Measurements from ENCODE around the gene BEND6.

Gene BEND6

DNA sequence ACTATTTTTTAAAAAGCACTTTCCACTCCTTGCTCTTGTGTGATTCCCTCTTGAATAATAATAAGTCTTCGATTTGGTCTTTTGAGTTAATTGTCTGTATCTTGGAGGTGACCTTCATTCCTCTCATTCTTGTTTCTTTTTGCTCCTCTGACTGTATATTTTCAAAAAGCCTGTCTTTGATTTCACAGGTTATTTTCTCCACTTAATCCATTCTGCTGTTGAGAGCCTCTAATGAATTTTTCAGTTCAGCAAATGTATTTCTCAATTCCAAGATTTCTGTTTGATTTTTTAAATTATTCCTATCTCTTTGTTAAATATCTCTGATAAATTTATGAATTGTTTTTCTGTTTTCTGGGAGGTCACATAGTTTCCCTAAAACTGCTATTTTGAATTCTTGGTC is 69.9 kb downstream of the BEND6 start:
- Histone ChIP-seq H4K8ac (ENCODE audit: low read depth, low read length) (no peak overlapping the region), H3K4me3 (ENCODE audit: low read length) (no peak overlapping the region), H3K9ac (ENCODE audit: low read length) (no peak overlapping the region), H4K5ac (ENCODE audit: low read length) (no peak overlapping the region), H2BK5ac (ENCODE audit: low read length) (no peak overlapping the region), H3K36me3 (ENCODE audit: control insufficient read depth, insufficient read depth, low read length) (no peaks in the 10 kb centered on the region), H3K18ac (ENCODE audit: low read length) (no peak overlapping the region), H3K56ac (ENCODE audit: low read length) (no peak overlapping the region), H3K4ac (ENCODE audit: low read depth, low read length) (no peak overlapping the region), H3K23ac (ENCODE audit: low read length) (no peak overlapping the region), H2AK5ac (ENCODE audit: low read length) (no peak overlapping the region), H2BK15ac (replicated peaks; ENCODE audit: low read depth) (no peak overlapping the region), H3K27me3 (ENCODE audit: insufficient read depth, low read length, poor library complexity) (no peaks in the 10 kb centered on the region), H3K79me2 (ENCODE audit: control insufficient read depth, insufficient read depth, low read length) (no peaks in the 10 kb centered on the region), H2BK120ac (ENCODE audit: low read depth, low read length) (no peak overlapping the region), H3K27ac (ENCODE audit: low read depth, low read length) (no peak overlapping the region), H3K4me1 (ENCODE audit: control insufficient read depth, low read depth, low read length) (no peaks in the 10 kb centered on the region), H3K4me2 (ENCODE audit: low read length) (no peak overlapping the region), H3K79me1 (ENCODE audit: low read length) (no peaks in the 10 kb centered on the region)
- DNase-seq, result no peak
- no CpG with 5 or more reads among the region's 1 CpG for WGBS (ENCODE audit: extremely low coverage, insufficient coverage, low lambda C conversion rate)

DNA sequence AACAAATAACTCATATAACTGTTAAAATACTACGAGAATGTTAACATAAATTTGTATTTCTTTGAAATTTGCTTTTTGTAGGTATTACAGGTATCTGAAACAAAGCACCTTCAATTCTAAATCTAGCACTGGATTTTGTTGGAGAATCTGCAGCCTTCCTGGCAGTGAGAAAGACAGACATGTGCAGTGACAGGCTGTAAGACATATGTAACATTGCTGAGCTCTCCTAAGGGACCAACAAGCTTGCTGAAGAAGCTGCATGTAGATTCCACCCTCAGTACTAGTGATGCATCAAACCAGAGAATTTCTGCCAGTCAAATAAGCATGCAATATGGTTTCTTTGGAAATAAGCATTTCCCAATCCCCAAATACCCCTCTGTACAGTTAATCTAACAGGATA is 71.1 kb downstream of the BEND6 start:
- WGBS (ENCODE audit: extremely low coverage, insufficient coverage, low lambda C conversion rate), result no CpG with 5 or more reads among the region's 1 CpG
- no peak overlapping the region for H2BK15ac ChIP-seq (replicated peaks; ENCODE audit: low read depth)
- H3K79me2 ChIP-seq (ENCODE audit: control insufficient read depth, insufficient read depth, low read length), result no peaks in the 10 kb centered on the region
- H3K4me3 ChIP-seq (ENCODE audit: low read length), result no peak overlapping the region
- H4K8ac ChIP-seq (ENCODE audit: low read depth, low read length), result no peak overlapping the region
- H3K4me1 ChIP-seq (ENCODE audit: control insufficient read depth, low read depth, low read length), result no peaks in the 10 kb centered on the region
- H3K27ac ChIP-seq (ENCODE audit: low read depth, low read length), result no peak overlapping the region
- H3K36me3 ChIP-seq (ENCODE audit: control insufficient read depth, insufficient read depth, low read length), result no peaks in the 10 kb centered on the region
- H3K4ac ChIP-seq (ENCODE audit: low read depth, low read length), result no peak overlapping the region
- H3K18ac ChIP-seq (ENCODE audit: low read length), result no peak overlapping the region
- H3K9ac ChIP-seq (ENCODE audit: low read length), result no peak overlapping the region
- no peak overlapping the region for H3K23ac ChIP-seq (ENCODE audit: low read length)
- no peaks in the 10 kb centered on the region for H3K79me1 ChIP-seq (ENCODE audit: low read length)
- no peak overlapping the region for H4K5ac ChIP-seq (ENCODE audit: low read length)
- H3K56ac ChIP-seq (ENCODE audit: low read length), result no peak overlapping the region
- no peak overlapping the region for H2BK120ac ChIP-seq (ENCODE audit: low read depth, low read length)
- DNase-seq, result no peak
- H3K27me3 ChIP-seq (ENCODE audit: insufficient read depth, low read length, poor library complexity), result no peaks in the 10 kb centered on the region
- no peak overlapping the region for H2AK5ac ChIP-seq (ENCODE audit: low read length)
- no peak overlapping the region for H2BK5ac ChIP-seq (ENCODE audit: low read length)
- no peak overlapping the region for H3K4me2 ChIP-seq (ENCODE audit: low read length)

- Histone ChIP-seq H3K4me3 (ENCODE audit: low read length) (no peak overlapping the region), H3K27ac (ENCODE audit: low read depth, low read length) (no peak overlapping the region), H3K27me3 (ENCODE audit: insufficient read depth, low read length, poor library complexity) (no peaks in the 10 kb centered on the region), H3K56ac (ENCODE audit: low read length) (no peak overlapping the region), H3K79me1 (ENCODE audit: low read length) (no peaks in the 10 kb centered on the region), H2BK120ac (ENCODE audit: low read depth, low read length) (no peak overlapping the region), H3K4me2 (ENCODE audit: low read length) (no peak overlapping the region), H3K23ac (ENCODE audit: low read length) (no peak overlapping the region), H3K4ac (ENCODE audit: low read depth, low read length) (no peak overlapping the region), H4K5ac (ENCODE audit: low read length) (no peak overlapping the region), H3K79me2 (ENCODE audit: control insufficient read depth, insufficient read depth, low read length) (no peaks in the 10 kb centered on the region), H2AK5ac (ENCODE audit: low read length) (no peak overlapping the region), H2BK5ac (ENCODE audit: low read length) (no peak overlapping the region), H3K18ac (ENCODE audit: low read length) (no peak overlapping the region), H3K4me1 (ENCODE audit: control insufficient read depth, low read depth, low read length) (no peaks in the 10 kb centered on the region), H4K8ac (ENCODE audit: low read depth, low read length) (no peak overlapping the region), H3K36me3 (ENCODE audit: control insufficient read depth, insufficient read depth, low read length) (no peaks in the 10 kb centered on the region), H2BK15ac (replicated peaks; ENCODE audit: low read depth) (no peak overlapping the region), H3K9ac (ENCODE audit: low read length) (no peak overlapping the region)
- no peak for DNase-seq
- WGBS (ENCODE audit: extremely low coverage, insufficient coverage, low lambda C conversion rate), result no CpG with 5 or more reads among the region's 3 CpGs
Measured at GRCh38 chr6:57027301-57027700, 72.4 kb downstream of the BEND6 start.

DNA sequence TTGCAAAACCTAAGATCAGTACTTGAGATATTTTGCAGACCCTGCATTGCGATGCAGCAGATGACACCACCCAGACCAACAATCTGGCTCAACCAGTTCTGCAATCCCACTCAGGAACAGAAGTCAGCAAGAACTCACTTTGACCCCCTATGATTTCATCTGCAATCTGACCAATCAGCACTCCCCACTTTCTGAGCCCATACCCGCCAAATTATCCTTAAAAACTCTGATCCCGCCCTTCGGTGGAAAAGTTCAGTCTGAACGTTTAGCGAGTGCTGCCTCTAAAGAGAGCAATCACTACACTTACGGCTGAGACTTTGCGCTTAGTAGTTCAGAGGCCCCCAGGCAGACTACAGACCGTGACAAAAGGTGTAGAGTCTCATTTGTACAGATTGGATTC is 74.3 kb downstream of the BEND6 start:
- Histone ChIP-seq H3K27me3 (ENCODE audit: insufficient read depth, low read length, poor library complexity) (no peaks in the 10 kb centered on the region), H3K4me2 (ENCODE audit: low read length) (no peak overlapping the region), H2BK15ac (replicated peaks; ENCODE audit: low read depth) (no peak overlapping the region), H2AK5ac (ENCODE audit: low read length) (no peak overlapping the region), H3K79me2 (ENCODE audit: control insufficient read depth, insufficient read depth, low read length) (no peaks in the 10 kb centered on the region), H3K36me3 (ENCODE audit: control insufficient read depth, insufficient read depth, low read length) (no peaks in the 10 kb centered on the region), H3K23ac (ENCODE audit: low read length) (no peak overlapping the region), H2BK5ac (ENCODE audit: low read length) (no peak overlapping the region), H3K56ac (ENCODE audit: low read length) (no peak overlapping the region), H3K79me1 (ENCODE audit: low read length) (no peaks in the 10 kb centered on the region), H3K4me3 (ENCODE audit: low read length) (no peak overlapping the region), H3K4ac (ENCODE audit: low read depth, low read length) (no peak overlapping the region), H4K8ac (ENCODE audit: low read depth, low read length) (no peak overlapping the region), H2BK120ac (ENCODE audit: low read depth, low read length) (no peak overlapping the region), H3K4me1 (ENCODE audit: control insufficient read depth, low read depth, low read length) (no peaks in the 10 kb centered on the region), H3K18ac (ENCODE audit: low read length) (no peak overlapping the region), H3K27ac (ENCODE audit: low read depth, low read length) (no peak overlapping the region), H4K5ac (ENCODE audit: low read length) (no peak overlapping the region), H3K9ac (ENCODE audit: low read length) (no peak overlapping the region)
- no CpG with 5 or more reads among the region's 9 CpGs for WGBS (ENCODE audit: extremely low coverage, insufficient coverage, low lambda C conversion rate)
- DNase-seq, result peak; percentile 61

- H3K56ac ChIP-seq (ENCODE audit: low read length), result no peak overlapping the region
- H3K79me2 ChIP-seq (ENCODE audit: control insufficient read depth, insufficient read depth, low read length), result no peaks in the 10 kb centered on the region
- no CpG with 5 or more reads among the region's 3 CpGs for WGBS (ENCODE audit: extremely low coverage, insufficient coverage, low lambda C conversion rate)
- H4K5ac ChIP-seq (ENCODE audit: low read length), result no peak overlapping the region
- no peak overlapping the region for H2BK15ac ChIP-seq (replicated peaks; ENCODE audit: low read depth)
- no peak overlapping the region for H3K4me2 ChIP-seq (ENCODE audit: low read length)
- H3K4ac ChIP-seq (ENCODE audit: low read depth, low read length), result no peak overlapping the region
- no peak overlapping the region for H3K23ac ChIP-seq (ENCODE audit: low read length)
- H2AK5ac ChIP-seq (ENCODE audit: low read length), result no peak overlapping the region
- no peaks in the 10 kb centered on the region for H3K36me3 ChIP-seq (ENCODE audit: control insufficient read depth, insufficient read depth, low read length)
- DNase-seq, result no peak
- no peak overlapping the region for H2BK120ac ChIP-seq (ENCODE audit: low read depth, low read length)
- no peak overlapping the region for H3K4me3 ChIP-seq (ENCODE audit: low read length)
- H3K18ac ChIP-seq (ENCODE audit: low read length), result no peak overlapping the region
- H4K8ac ChIP-seq (ENCODE audit: low read depth, low read length), result no peak overlapping the region
- H3K4me1 ChIP-seq (ENCODE audit: control insufficient read depth, low read depth, low read length), result no peaks in the 10 kb centered on the region
- no peaks in the 10 kb centered on the region for H3K27me3 ChIP-seq (ENCODE audit: insufficient read depth, low read length, poor library complexity)
- H2BK5ac ChIP-seq (ENCODE audit: low read length), result no peak overlapping the region
- H3K79me1 ChIP-seq (ENCODE audit: low read length), result no peaks in the 10 kb centered on the region
- no peak overlapping the region for H3K27ac ChIP-seq (ENCODE audit: low read depth, low read length)
- H3K9ac ChIP-seq (ENCODE audit: low read length), result no peak overlapping the region
Measured at GRCh38 chr6:57033228-57033627, 78.3 kb downstream of the BEND6 start.

DNA sequence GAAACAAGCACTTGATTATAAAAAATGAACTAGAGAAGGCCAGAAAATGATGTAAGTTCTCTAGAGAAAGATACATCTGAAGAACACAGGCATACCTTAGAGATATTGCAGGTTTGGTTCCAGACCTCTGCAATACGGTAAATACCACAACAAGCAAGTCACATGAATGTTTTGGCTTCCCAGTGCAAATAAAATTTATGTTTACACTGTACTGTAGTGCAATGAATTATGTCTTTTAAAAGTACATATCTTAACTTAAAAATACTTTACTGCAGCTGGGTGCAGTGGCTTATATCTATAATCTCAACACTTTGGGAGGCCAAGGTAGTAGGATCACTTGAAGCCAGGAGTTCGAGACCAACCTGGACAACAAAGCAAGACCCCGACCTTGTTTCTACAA is 80.6 kb downstream of the BEND6 start:
- H3K23ac ChIP-seq (ENCODE audit: low read length), result no peak overlapping the region
- H3K79me1 ChIP-seq (ENCODE audit: low read length), result no peaks in the 10 kb centered on the region
- no peak overlapping the region for H2BK120ac ChIP-seq (ENCODE audit: low read depth, low read length)
- H2AK5ac ChIP-seq (ENCODE audit: low read length), result no peak overlapping the region
- no peak overlapping the region for H3K4ac ChIP-seq (ENCODE audit: low read depth, low read length)
- no CpG with 5 or more reads among the region's 3 CpGs for WGBS (ENCODE audit: extremely low coverage, insufficient coverage, low lambda C conversion rate)
- no peak for DNase-seq
- no peak overlapping the region for H3K4me2 ChIP-seq (ENCODE audit: low read length)
- no peak overlapping the region for H3K9ac ChIP-seq (ENCODE audit: low read length)
- H3K18ac ChIP-seq (ENCODE audit: low read length), result no peak overlapping the region
- no peak overlapping the region for H3K56ac ChIP-seq (ENCODE audit: low read length)
- H3K4me3 ChIP-seq (ENCODE audit: low read length), result no peak overlapping the region
- no peak overlapping the region for H2BK5ac ChIP-seq (ENCODE audit: low read length)
- H4K8ac ChIP-seq (ENCODE audit: low read depth, low read length), result no peak overlapping the region
- H4K5ac ChIP-seq (ENCODE audit: low read length), result no peak overlapping the region
- H3K27ac ChIP-seq (ENCODE audit: low read depth, low read length), result no peak overlapping the region
- no peak overlapping the region for H2BK15ac ChIP-seq (replicated peaks; ENCODE audit: low read depth)
- no peaks in the 10 kb centered on the region for H3K27me3 ChIP-seq (ENCODE audit: insufficient read depth, low read length, poor library complexity)
- no peaks in the 10 kb centered on the region for H3K79me2 ChIP-seq (ENCODE audit: control insufficient read depth, insufficient read depth, low read length)
- no peaks in the 10 kb centered on the region for H3K36me3 ChIP-seq (ENCODE audit: control insufficient read depth, insufficient read depth, low read length)
- H3K4me1 ChIP-seq (ENCODE audit: control insufficient read depth, low read depth, low read length), result no peaks in the 10 kb centered on the region
